Measurements from ENCODE around the gene TAOK1. TPM values are rescaled to one million over a fixed set of nuclear protein-coding genes. Genes with fewer than 3 reads are reported as not detected.

TAOK1 gene
- polyA plus RNA-seq, 2 of the 4 experiments (the other 2 are of a cell fraction) = 18.2 to 46.7 TPM

- Histone ChIP-seq H3K4me2 (no peak overlapping the region), H3K4me1 (no peaks in the 10 kb centered on the region), H3K4me3 (no peak overlapping the region), H3K27ac (no peak overlapping the region), H3K9me3 (no peaks in the 10 kb centered on the region)
- ChIA-PET CTCF (interaction anchor here (0.6 to 17.6 kb wide), 5 partner anchors 9 to 236 kb away, joined by 3 to 158 read pairs (median 4); no protein-coding TSS in a partner anchor), POLR2A (interaction anchor here (2.2 kb wide), 1 partner anchor 55 kb away, joined by 10 read pairs; the partner anchor contains the start of gene NUFIP2)
- TF ChIP-seq ESRRA (IDR thresholded peaks at IDR 0.05; ENCODE audit: borderline replicate concordance, low read length) = no peak
- TF ChIP-seq, protein P1, sequence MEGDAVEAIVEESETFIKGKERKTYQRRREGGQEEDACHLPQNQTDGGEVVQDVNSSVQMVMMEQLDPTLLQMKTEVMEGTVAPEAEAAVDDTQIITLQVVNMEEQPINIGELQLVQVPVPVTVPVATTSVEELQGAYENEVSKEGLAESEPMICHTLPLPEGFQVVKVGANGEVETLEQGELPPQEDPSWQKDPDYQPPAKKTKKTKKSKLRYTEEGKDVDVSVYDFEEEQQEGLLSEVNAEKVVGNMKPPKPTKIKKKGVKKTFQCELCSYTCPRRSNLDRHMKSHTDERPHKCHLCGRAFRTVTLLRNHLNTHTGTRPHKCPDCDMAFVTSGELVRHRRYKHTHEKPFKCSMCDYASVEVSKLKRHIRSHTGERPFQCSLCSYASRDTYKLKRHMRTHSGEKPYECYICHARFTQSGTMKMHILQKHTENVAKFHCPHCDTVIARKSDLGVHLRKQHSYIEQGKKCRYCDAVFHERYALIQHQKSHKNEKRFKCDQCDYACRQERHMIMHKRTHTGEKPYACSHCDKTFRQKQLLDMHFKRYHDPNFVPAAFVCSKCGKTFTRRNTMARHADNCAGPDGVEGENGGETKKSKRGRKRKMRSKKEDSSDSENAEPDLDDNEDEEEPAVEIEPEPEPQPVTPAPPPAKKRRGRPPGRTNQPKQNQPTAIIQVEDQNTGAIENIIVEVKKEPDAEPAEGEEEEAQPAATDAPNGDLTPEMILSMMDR (IDR thresholded peaks at IDR 0.05) = no peak
- TF ChIP-seq KDM5A (IDR thresholded peaks at IDR 0.05) = no peak
- no peak for TF ChIP-seq EP300 (IDR thresholded peaks at IDR 0.05)
- TF ChIP-seq SMC3 (IDR thresholded peaks at IDR 0.05) = no peak
- TF ChIP-seq GATA3 (IDR thresholded peaks at IDR 0.05; ENCODE audit: borderline replicate concordance) = no peak
- TF ChIP-seq SREBF2 (IDR thresholded peaks at IDR 0.05) = no peak
- no peak for TF ChIP-seq CHD2 (IDR thresholded peaks at IDR 0.05; ENCODE audit: low read length, partially characterized antibody)
- no peak for TF ChIP-seq ATOH8 (CRISPR knock-in tag; IDR thresholded peaks at IDR 0.05; ENCODE audit: low read depth)
- no peak for TF ChIP-seq EHMT2 (IDR thresholded peaks at IDR 0.05; ENCODE audit: low read depth)
- no peak for TF ChIP-seq HDAC2 (IDR thresholded peaks at IDR 0.05)
- TF ChIP-seq BHLHE40 (IDR thresholded peaks at IDR 0.05; ENCODE audit: low read depth, low read length) = no peak
- no peak for TF ChIP-seq ZC3H11A (IDR thresholded peaks at IDR 0.05)
- TF ChIP-seq CBX8 (IDR thresholded peaks at IDR 0.05) = no peak
- no peak for TF ChIP-seq RARB (CRISPR knock-in tag; IDR thresholded peaks at IDR 0.05)
- TF ChIP-seq TP53 (CRISPR knock-in tag; IDR thresholded peaks at IDR 0.05) = no peak
- TF ChIP-seq JUNB (IDR thresholded peaks at IDR 0.05) = no peak
- TF ChIP-seq FOSL2 (IDR thresholded peaks at IDR 0.05) = no peak
- TF ChIP-seq FOSL2 (CRISPR knock-in tag; IDR thresholded peaks at IDR 0.05) = no peak
- ATAC-seq (no peak), DNase-seq (ENCODE audit: low read depth in 1 of 2, low spot score in 1 of 2) (no peak), FAIRE-seq (no peak)
- 70% methylated on average over 2 of the region's 2 CpGs for WGBS (ENCODE audit: missing lambda C conversion rate)
Measured at GRCh38 chr17:29349409-29349808, 40.8 kb upstream of the TAOK1 start.

GRCh38 chr17:29352146-29352545 lies 38.0 kb upstream of the TAOK1 start:
- WGBS (ENCODE audit: missing lambda C conversion rate) = 46% methylated on average over 2 of the region's 2 CpGs
- no peak for TF ChIP-seq CEBPB (IDR thresholded peaks at IDR 0.05)
- TF ChIP-seq MAFK (IDR thresholded peaks at IDR 0.05; ENCODE audit: partially characterized antibody) = peak; percentile 60
- no peaks in the 10 kb centered on the region for H3K9me3 ChIP-seq
- POLR2A ChIA-PET = interaction anchor here (0.7 kb wide), 1 partner anchor 59 kb away, joined by 5 read pairs; no protein-coding TSS in a partner anchor
- H3K4me2 ChIP-seq = no peak overlapping the region
- ATAC-seq (no peak), FAIRE-seq (no peak), DNase-seq (ENCODE audit: low read depth in 1 of 2, low spot score in 1 of 2) (no peak)
- no peaks in the 10 kb centered on the region; the same call in 2 of the 3 replicates for H3K4me1 ChIP-seq
- CTCF ChIA-PET = interaction anchor here (0.7 to 17.6 kb wide), 7 partner anchors 16 to 230 kb away, joined by 3 to 158 read pairs (median 3); partner anchors contain the start of gene ABHD15
- H3K4me3 ChIP-seq = no peak overlapping the region
- H3K27ac ChIP-seq = no peak overlapping the region

DNA sequence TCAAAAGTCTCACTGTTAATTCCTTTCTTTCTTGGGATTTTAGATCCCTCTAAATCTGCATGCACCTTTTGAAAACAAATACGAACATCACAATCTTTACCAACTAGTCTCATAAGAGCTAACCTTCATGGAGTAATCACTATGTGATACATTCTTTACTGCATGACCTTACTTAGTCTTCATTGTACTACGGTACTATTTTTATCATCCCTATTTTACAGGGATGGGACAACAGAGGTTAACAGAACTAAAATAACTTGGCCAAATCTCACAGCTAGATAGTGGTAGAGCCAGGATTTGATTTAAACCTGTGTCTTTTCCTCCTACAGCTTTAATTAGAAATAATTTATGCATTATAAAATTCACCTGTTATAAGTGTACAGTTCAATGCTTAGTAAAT lies 32.9 kb upstream of the TAOK1 start:
- CTCF ChIA-PET = interaction anchor here (0.7 to 17.6 kb wide), 5 partner anchors 10 to 241 kb away, joined by 3 to 158 read pairs (median 3); no protein-coding TSS in a partner anchor
- peak; percentile 49 for FAIRE-seq
- Histone ChIP-seq H3K27ac (peak overlapping the region; percentile 50 to 66), H3K4me2 (no peak overlapping the region), H3K9me3 (no peaks in the 10 kb centered on the region), H3K4me3 (no peak overlapping the region), H3K4me1 (peaks cover 9% of the 10 kb centered on the region)
- ATAC-seq = no peak
- WGBS (ENCODE audit: missing lambda C conversion rate) = 94% methylated on average over 2 of the region's 2 CpGs
- TF ChIP-seq NPAS2 (CRISPR knock-in tag; IDR thresholded peaks at IDR 0.05; ENCODE audit: borderline replicate concordance) (no peak), RFX5 (IDR thresholded peaks at IDR 0.05) (no peak), ZSCAN20 (CRISPR knock-in tag; IDR thresholded peaks at IDR 0.05) (no peak)
- TF ChIP-seq, protein P2, sequence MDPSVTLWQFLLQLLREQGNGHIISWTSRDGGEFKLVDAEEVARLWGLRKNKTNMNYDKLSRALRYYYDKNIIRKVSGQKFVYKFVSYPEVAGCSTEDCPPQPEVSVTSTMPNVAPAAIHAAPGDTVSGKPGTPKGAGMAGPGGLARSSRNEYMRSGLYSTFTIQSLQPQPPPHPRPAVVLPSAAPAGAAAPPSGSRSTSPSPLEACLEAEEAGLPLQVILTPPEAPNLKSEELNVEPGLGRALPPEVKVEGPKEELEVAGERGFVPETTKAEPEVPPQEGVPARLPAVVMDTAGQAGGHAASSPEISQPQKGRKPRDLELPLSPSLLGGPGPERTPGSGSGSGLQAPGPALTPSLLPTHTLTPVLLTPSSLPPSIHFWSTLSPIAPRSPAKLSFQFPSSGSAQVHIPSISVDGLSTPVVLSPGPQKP (IDR thresholded peaks at IDR 0.05; ENCODE audit: low read depth, low read length) = no peak
- POLR2A ChIA-PET = interaction anchor here (1.6 kb wide), 1 partner anchor 63 kb away, joined by 12 read pairs; the partner anchor contains the start of gene NUFIP2
- no peak for DNase-seq (ENCODE audit: low read depth in 1 of 2, low spot score in 1 of 2)
